Smooth muscle cell of the brain vasculature (primary cell): ENCODE results near the gene ZC3HAV1L.
"Not testable (repeated sequence)": the region's sequence is repeated elsewhere in the genome, so short reads cannot be mapped to it uniquely, and the experiment has no call there.

ENCODE experiments used
- DNase-seq: peaks from one replicate; pipeline ENCODE4 v3.0.0-alpha.2; 2012; ENCODE audit warnings: low read depth, low spot score

ZC3HAV1L gene

GRCh38 chr7:139018910-139019309, 16.9 kb downstream of the ZC3HAV1L start:
- DNase-seq: no peak

GRCh38 chr7:139016931-139017511, 18.8 kb downstream of the ZC3HAV1L start:
- peak; percentile 31 for DNase-seq

- DNase-seq: no peak
Observed at GRCh38 chr7:139011373-139011772, 24.5 kb downstream of the ZC3HAV1L start.

- DNase-seq: no peak
Observed at GRCh38 chr7:139004321-139005090, 31.3 kb downstream of the ZC3HAV1L start.

- no peak for DNase-seq
Observed at GRCh38 chr7:138999414-138999813, 36.4 kb downstream of the ZC3HAV1L start.

- no peak for DNase-seq
Observed at GRCh38 chr7:138992052-138992531, 43.8 kb downstream of the ZC3HAV1L start.

GRCh38 chr7:138987686-138988085, 48.2 kb downstream of the ZC3HAV1L start:
- DNase-seq: no peak

- no peak for DNase-seq
Observed at GRCh38 chr7:138982204-138982623, 53.6 kb downstream of the ZC3HAV1L start.

- DNase-seq: no peak
Observed at GRCh38 chr7:138981332-138982203, 54.3 kb downstream of the ZC3HAV1L start, which contains the start of gene KIAA1549. TSS of gene KIAA1549 (minus strand) at chr7:138981389. CDS start at chr7:138981269, 120 bp downstream.

GRCh38 chr7:138980563-138981291, 55.1 kb downstream of the ZC3HAV1L start:
- DNase-seq: no peak

GRCh38 chr7:138979988-138980562, 55.8 kb downstream of the ZC3HAV1L start:
- no peak for DNase-seq

- DNase-seq: no peak
Observed at GRCh38 chr7:138979226-138979979, 56.4 kb downstream of the ZC3HAV1L start.

- DNase-seq: no peak
Observed at GRCh38 chr7:138978541-138979184, 57.2 kb downstream of the ZC3HAV1L start.

- DNase-seq: not testable (repeated sequence)
Observed at GRCh38 chr7:138976161-138976560, 59.7 kb downstream of the ZC3HAV1L start.
